ENCODE measurements around the gene RAB6B.

Gene RAB6B

GRCh38 chr3:133869586-133869985 lies 26.1 kb downstream of the RAB6B start:
- no peak overlapping the region for H3K9ac ChIP-seq (ENCODE audit: low read length in 5 of 5)

DNA sequence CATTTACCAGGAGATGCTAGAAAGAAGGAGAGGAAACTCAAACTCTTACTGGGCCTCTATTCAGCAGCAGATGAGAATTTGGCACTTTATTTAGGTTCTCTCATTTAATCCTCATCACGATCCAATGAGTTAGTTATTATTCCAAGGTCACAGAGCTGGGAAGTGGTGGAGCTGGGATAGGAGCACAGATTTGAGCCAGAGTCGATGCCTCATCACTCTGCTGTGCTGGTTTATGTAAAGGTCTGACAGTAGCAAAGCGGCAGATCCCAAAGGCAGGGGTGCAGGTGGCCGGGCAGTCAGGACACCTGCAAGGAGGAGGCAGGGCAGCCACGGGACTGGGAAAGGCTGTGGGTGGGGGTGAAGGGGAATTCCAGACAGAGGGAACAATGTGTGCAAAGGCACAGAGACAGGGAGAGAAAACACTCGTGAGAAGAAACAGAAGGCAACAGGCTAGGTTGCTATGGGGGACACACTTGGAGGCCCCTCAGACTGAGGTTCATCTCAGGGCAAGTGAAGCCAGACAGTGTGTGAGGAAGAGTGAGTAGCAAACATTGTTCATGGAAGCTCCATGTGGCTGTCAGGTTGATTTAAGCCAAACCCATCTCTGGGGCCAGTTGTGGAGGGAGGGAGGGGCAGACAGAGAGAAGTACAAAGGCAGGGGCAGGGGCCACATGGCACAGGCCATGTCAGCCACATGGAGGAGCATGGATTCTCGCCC lies 26.8 kb downstream of the RAB6B start:
- H3K27me3 ChIP-seq (ENCODE audit: control insufficient read depth in 5 of 5, insufficient read depth in 4 of 5, low read length in 5 of 5), result no peaks in the 10 kb centered on the region
- H3K4me1 ChIP-seq (ENCODE audit: control insufficient read depth in 5 of 5, insufficient read depth in 5 of 5, low read length in 5 of 5), result peaks cover 0 to 6% (median 3%) of the 10 kb centered on the region in 5 donors
- no peaks in the 10 kb centered on the region for H3K36me3 ChIP-seq (ENCODE audit: control insufficient read depth in 5 of 5, insufficient read depth in 5 of 5, low read length in 5 of 5)
- H3K9ac ChIP-seq (ENCODE audit: low read length in 5 of 5), result no peak overlapping the region
- H3K27ac ChIP-seq (ENCODE audit: low read depth, low read length), result no peak overlapping the region
- H3K9me3 ChIP-seq (ENCODE audit: control insufficient read depth in 5 of 5, low read length in 5 of 5), result peaks cover 0 to 5% (median 3%) of the 10 kb centered on the region in 5 donors
- H3K4me3 ChIP-seq (ENCODE audit: low read depth in 1 of 5, low read length in 5 of 5), result no peak overlapping the region

More at GRCh38 chr3:133869586-133869985, 26.1 kb downstream of the RAB6B start:
- no peak overlapping the region for H3K27ac ChIP-seq (ENCODE audit: low read depth, low read length)
- no peaks in the 10 kb centered on the region for H3K36me3 ChIP-seq (ENCODE audit: control insufficient read depth in 5 of 5, insufficient read depth in 5 of 5, low read length in 5 of 5)
- H3K9me3 ChIP-seq (ENCODE audit: control insufficient read depth in 5 of 5, low read length in 5 of 5), result peaks cover 0 to 5% (median 3%) of the 10 kb centered on the region in 5 donors
- no peak overlapping the region for H3K4me3 ChIP-seq (ENCODE audit: low read depth in 1 of 5, low read length in 5 of 5)
- H3K4me1 ChIP-seq (ENCODE audit: control insufficient read depth in 5 of 5, insufficient read depth in 5 of 5, low read length in 5 of 5), result peaks cover 0 to 6% (median 3%) of the 10 kb centered on the region in 5 donors
- no peaks in the 10 kb centered on the region for H3K27me3 ChIP-seq (ENCODE audit: control insufficient read depth in 5 of 5, insufficient read depth in 4 of 5, low read length in 5 of 5)

DNA sequence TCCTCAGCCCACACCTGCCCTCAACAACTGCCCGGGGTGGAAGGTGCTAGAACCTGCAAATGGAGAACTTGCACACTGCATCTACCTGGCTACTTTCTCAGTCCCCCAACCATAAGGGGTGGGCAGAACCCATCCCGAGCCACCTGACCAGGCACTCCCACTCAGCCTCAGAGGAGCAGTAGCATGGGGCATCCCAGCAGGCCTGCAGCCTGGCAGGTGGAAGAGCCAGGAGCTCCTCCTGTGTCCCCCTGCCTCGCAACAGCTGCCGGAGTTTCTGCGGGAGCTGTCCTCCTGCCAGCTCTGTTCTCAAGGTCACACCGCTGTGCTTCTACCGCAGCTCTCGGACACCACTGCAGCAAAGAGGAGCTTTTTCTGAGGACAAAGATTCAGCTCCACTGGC lies 27.5 kb downstream of the RAB6B start:
- H3K27ac ChIP-seq (ENCODE audit: low read depth, low read length), result no peak overlapping the region
- peaks cover 0 to 5% (median 3%) of the 10 kb centered on the region in 5 donors for H3K9me3 ChIP-seq (ENCODE audit: control insufficient read depth in 5 of 5, low read length in 5 of 5)
- H3K4me3 ChIP-seq (ENCODE audit: low read depth in 1 of 5, low read length in 5 of 5), result no peak overlapping the region
- H3K27me3 ChIP-seq (ENCODE audit: control insufficient read depth in 5 of 5, insufficient read depth in 4 of 5, low read length in 5 of 5), result no peaks in the 10 kb centered on the region
- H3K36me3 ChIP-seq (ENCODE audit: control insufficient read depth in 5 of 5, insufficient read depth in 5 of 5, low read length in 5 of 5), result no peaks in the 10 kb centered on the region
- peaks cover 0 to 6% (median 3%) of the 10 kb centered on the region in 5 donors for H3K4me1 ChIP-seq (ENCODE audit: control insufficient read depth in 5 of 5, insufficient read depth in 5 of 5, low read length in 5 of 5)
- H3K9ac ChIP-seq (ENCODE audit: low read length in 5 of 5), result no peak overlapping the region

DNA sequence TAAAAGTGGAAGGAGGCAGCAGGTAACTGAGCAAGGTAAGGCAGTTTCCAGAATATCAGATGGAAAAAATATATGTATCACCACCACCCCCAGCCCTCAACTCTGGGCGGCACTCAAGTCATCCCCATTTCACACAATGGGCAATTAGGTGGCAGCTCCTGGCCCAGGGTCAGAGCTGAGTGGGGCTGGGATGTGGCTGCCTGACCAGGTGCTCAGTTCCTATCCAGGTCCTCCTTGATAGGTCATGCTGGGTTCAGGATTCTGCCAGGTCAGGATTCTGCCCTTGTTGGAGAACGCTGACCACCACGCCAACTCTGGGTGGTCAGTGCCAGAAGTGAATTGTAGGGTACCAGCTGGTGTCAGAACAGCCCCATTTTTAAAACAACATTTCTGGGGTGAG lies 29.5 kb downstream of the RAB6B start:
- H3K27ac ChIP-seq (ENCODE audit: low read depth, low read length), result no peak overlapping the region
- peaks cover 0 to 5% (median 0%) of the 10 kb centered on the region in 5 donors for H3K36me3 ChIP-seq (ENCODE audit: control insufficient read depth in 5 of 5, insufficient read depth in 5 of 5, low read length in 5 of 5)
- H3K4me1 ChIP-seq (ENCODE audit: control insufficient read depth in 5 of 5, insufficient read depth in 5 of 5, low read length in 5 of 5), result peaks cover 0 to 6% (median 3%) of the 10 kb centered on the region in 5 donors
- H3K4me3 ChIP-seq (ENCODE audit: low read depth in 1 of 5, low read length in 5 of 5), result no peak overlapping the region
- no peak overlapping the region for H3K9ac ChIP-seq (ENCODE audit: low read length in 5 of 5)
- H3K9me3 ChIP-seq (ENCODE audit: control insufficient read depth in 5 of 5, low read length in 5 of 5), result peaks cover 0 to 5% (median 3%) of the 10 kb centered on the region in 5 donors
- H3K27me3 ChIP-seq (ENCODE audit: control insufficient read depth in 5 of 5, insufficient read depth in 4 of 5, low read length in 5 of 5), result no peaks in the 10 kb centered on the region

DNA sequence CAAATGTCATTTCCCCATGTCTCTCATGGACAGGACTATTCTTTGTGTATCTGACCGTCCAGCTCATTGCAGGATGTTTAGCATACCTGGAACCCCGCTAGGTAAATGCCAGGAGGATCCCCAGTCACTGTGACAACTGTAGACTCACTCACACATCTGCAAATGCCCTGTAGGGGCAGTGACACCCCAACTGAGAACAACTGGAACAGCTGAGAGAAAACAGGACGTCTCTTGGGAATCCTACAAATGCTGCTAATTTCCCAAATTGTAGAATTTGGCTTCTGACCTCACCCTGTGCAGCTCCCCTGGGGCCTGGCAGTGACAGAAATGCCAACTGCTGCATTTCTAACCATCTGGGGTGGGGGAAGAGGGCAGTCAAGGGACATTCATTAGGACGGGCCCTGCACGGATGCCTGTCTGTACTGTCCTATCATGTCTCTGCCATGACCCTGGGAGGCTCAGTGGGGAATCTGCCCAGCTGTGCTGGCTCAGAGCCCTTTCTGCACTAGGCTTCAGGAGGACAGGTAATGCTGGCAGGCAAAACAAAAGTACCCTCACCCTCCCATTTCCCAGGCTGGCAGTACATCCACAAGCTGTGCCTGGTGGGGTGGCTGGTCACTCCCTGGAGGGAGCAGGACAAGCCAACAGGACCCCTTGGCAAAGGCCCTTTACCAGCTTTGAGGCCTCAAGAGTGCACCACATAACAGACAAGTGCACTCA lies 30.4 kb downstream of the RAB6B start:
- Histone ChIP-seq H3K9ac (ENCODE audit: low read length in 5 of 5) (no peak overlapping the region), H3K4me1 (ENCODE audit: control insufficient read depth in 5 of 5, insufficient read depth in 5 of 5, low read length in 5 of 5) (peaks cover 0 to 6% (median 3%) of the 10 kb centered on the region in 5 donors), H3K27ac (ENCODE audit: low read depth, low read length) (no peak overlapping the region), H3K27me3 (ENCODE audit: control insufficient read depth in 5 of 5, insufficient read depth in 4 of 5, low read length in 5 of 5) (no peaks in the 10 kb centered on the region), H3K4me3 (ENCODE audit: low read depth in 1 of 5, low read length in 5 of 5) (no peak overlapping the region), H3K36me3 (ENCODE audit: control insufficient read depth in 5 of 5, insufficient read depth in 5 of 5, low read length in 5 of 5) (peaks cover 0 to 5% (median 0%) of the 10 kb centered on the region in 5 donors), H3K9me3 (ENCODE audit: control insufficient read depth in 5 of 5, low read length in 5 of 5) (peaks cover 0 to 5% (median 3%) of the 10 kb centered on the region in 5 donors)

GRCh38 chr3:133864616-133865015 lies 31.1 kb downstream of the RAB6B start:
- H3K9ac ChIP-seq (ENCODE audit: low read length in 5 of 5), result no peak overlapping the region
- H3K27ac ChIP-seq (ENCODE audit: low read depth, low read length), result no peak overlapping the region
- peaks cover 0 to 6% (median 3%) of the 10 kb centered on the region in 5 donors for H3K4me1 ChIP-seq (ENCODE audit: control insufficient read depth in 5 of 5, insufficient read depth in 5 of 5, low read length in 5 of 5)
- no peak overlapping the region for H3K4me3 ChIP-seq (ENCODE audit: low read depth in 1 of 5, low read length in 5 of 5)
- peaks cover 0 to 4% (median 1%) of the 10 kb centered on the region in 5 donors for H3K9me3 ChIP-seq (ENCODE audit: control insufficient read depth in 5 of 5, low read length in 5 of 5)
- peaks cover 0 to 5% (median 0%) of the 10 kb centered on the region in 5 donors for H3K36me3 ChIP-seq (ENCODE audit: control insufficient read depth in 5 of 5, insufficient read depth in 5 of 5, low read length in 5 of 5)
- no peaks in the 10 kb centered on the region for H3K27me3 ChIP-seq (ENCODE audit: control insufficient read depth in 5 of 5, insufficient read depth in 4 of 5, low read length in 5 of 5)

- Histone ChIP-seq H3K27ac (ENCODE audit: low read depth, low read length) (no peak overlapping the region), H3K4me3 (ENCODE audit: low read depth in 1 of 5, low read length in 5 of 5) (no peak overlapping the region), H3K4me1 (ENCODE audit: control insufficient read depth in 5 of 5, insufficient read depth in 5 of 5, low read length in 5 of 5) (peaks cover 0 to 6% (median 3%) of the 10 kb centered on the region in 5 donors), H3K9ac (ENCODE audit: low read length in 5 of 5) (no peak overlapping the region), H3K36me3 (ENCODE audit: control insufficient read depth in 5 of 5, insufficient read depth in 5 of 5, low read length in 5 of 5) (peaks cover 0 to 5% (median 0%) of the 10 kb centered on the region in 5 donors), H3K27me3 (ENCODE audit: control insufficient read depth in 5 of 5, insufficient read depth in 4 of 5, low read length in 5 of 5) (no peaks in the 10 kb centered on the region), H3K9me3 (ENCODE audit: control insufficient read depth in 5 of 5, low read length in 5 of 5) (no peaks in the 10 kb centered on the region)
Observed at GRCh38 chr3:133863911-133864310, 31.8 kb downstream of the RAB6B start.

- H3K27ac ChIP-seq (ENCODE audit: low read depth, low read length), result no peak overlapping the region
- H3K4me1 ChIP-seq (ENCODE audit: control insufficient read depth in 5 of 5, insufficient read depth in 5 of 5, low read length in 5 of 5), result peaks cover 0 to 6% (median 3%) of the 10 kb centered on the region in 5 donors
- H3K4me3 ChIP-seq (ENCODE audit: low read depth in 1 of 5, low read length in 5 of 5), result no peak overlapping the region
- peaks cover 0 to 5% (median 0%) of the 10 kb centered on the region in 5 donors for H3K36me3 ChIP-seq (ENCODE audit: control insufficient read depth in 5 of 5, insufficient read depth in 5 of 5, low read length in 5 of 5)
- no peaks in the 10 kb centered on the region for H3K27me3 ChIP-seq (ENCODE audit: control insufficient read depth in 5 of 5, insufficient read depth in 4 of 5, low read length in 5 of 5)
- H3K9ac ChIP-seq (ENCODE audit: low read length in 5 of 5), result no peak overlapping the region
- H3K9me3 ChIP-seq (ENCODE audit: control insufficient read depth in 5 of 5, low read length in 5 of 5), result no peaks in the 10 kb centered on the region
Observed at GRCh38 chr3:133862161-133862560, 33.5 kb downstream of the RAB6B start.

DNA sequence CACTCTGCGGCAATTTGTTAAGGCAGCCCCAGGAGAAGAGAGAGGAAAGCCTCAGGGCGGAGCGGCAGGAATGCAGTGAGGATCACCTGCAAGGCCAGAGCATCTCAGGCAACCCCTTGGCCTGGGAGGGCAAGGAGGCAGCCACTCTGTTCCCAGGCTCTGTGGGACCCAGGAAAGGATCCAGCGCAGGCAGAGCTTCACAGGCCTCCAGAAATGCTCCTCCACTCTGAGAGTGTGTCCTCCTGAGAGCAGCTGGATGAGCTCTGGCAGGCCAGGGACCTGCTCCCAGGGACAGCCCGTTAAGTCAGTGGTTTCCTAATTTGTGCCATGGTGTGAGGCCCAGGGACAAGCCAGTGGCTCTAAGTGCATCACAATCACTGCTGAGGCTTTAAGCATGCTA lies 35.2 kb downstream of the RAB6B start:
- Histone ChIP-seq H3K9ac (ENCODE audit: low read length in 5 of 5) (no peak overlapping the region), H3K4me3 (ENCODE audit: low read depth in 1 of 5, low read length in 5 of 5) (no peak overlapping the region), H3K36me3 (ENCODE audit: control insufficient read depth in 5 of 5, insufficient read depth in 5 of 5, low read length in 5 of 5) (peaks cover 0 to 5% (median 0%) of the 10 kb centered on the region in 5 donors), H3K4me1 (ENCODE audit: control insufficient read depth in 5 of 5, insufficient read depth in 5 of 5, low read length in 5 of 5) (peaks cover 0 to 13% (median 7%) of the 10 kb centered on the region in 5 donors), H3K9me3 (ENCODE audit: control insufficient read depth in 5 of 5, low read length in 5 of 5) (no peaks in the 10 kb centered on the region), H3K27me3 (ENCODE audit: control insufficient read depth in 5 of 5, insufficient read depth in 4 of 5, low read length in 5 of 5) (no peaks in the 10 kb centered on the region), H3K27ac (ENCODE audit: low read depth, low read length) (no peak overlapping the region)
